ENCODE measurements around the gene PITX3. TPM values are rescaled to one million over a fixed set of nuclear protein-coding genes. Genes with fewer than 3 reads are reported as not detected.

Gene PITX3
- not detected in 2 replicates for polyA plus RNA-seq
- polyA minus RNA-seq: not detected in 2 replicates

DNA sequence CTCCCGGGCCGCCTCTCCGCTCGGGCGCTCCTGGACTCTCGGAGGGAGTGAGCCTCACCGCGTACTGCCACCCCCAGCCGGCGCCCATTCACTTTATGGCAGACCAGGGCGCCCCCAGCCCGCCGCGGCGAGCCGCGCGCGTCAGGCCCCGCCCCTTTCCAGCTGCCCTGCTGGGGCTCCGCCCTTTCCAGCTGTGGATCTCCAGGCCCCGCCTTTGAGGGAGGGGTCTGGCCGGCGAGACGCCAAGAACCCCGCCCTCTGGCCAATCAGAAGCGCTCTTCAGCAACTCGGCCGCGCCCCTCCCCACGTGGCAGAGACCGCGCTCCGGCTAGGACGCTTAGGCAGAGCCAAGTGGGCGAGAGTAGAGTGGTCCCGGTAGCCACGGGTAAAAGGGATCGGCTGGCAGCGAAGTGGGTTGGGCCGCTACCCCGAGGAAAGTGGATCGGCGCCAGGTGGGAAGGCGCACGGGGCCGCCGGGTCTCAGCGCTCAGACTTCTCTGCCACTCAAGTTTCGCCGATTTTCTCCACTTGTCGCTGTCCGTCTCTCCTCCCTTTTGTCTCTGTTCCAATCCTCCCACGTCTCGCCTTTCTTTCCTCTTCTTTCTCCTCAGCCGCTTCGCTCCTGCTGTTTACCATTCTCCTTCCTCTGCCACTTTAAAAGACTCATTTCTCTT, at the start of gene PITX3:
TSS of gene PITX3 (minus strand) at position 69 of the 674 bp plus-strand sequence. CDS start 9,432 bp downstream, outside the sequence.
- Histone ChIP-seq H2AFZ (ENCODE audit: low read depth, low read length) (no peak within 1 kb of the TSS), H3K4me3 (ENCODE audit: low read length) (peak within 1 kb of the TSS; percentile 72), H3F3A (ENCODE audit: insufficient read depth, low read length, poor library complexity, severe bottlenecking) (no peaks in the 10 kb centered on the region), H3K27me3 (ENCODE audit: insufficient read depth, low read depth, low read length) (peaks cover 61% of the 10 kb centered on the region), H3K9ac (ENCODE audit: low read length) (no peak within 1 kb of the TSS), H4K20me1 (ENCODE audit: insufficient read depth) (no peaks in the 10 kb centered on the region), H3K4me2 (ENCODE audit: low read length) (peak within 1 kb of the TSS; percentile 73), H3K9me3 (ENCODE audit: low read length) (no peaks in the 10 kb centered on the region), H3K27ac (ENCODE audit: low read length) (no peak within 1 kb of the TSS), H3K9me2 (ENCODE audit: insufficient read depth, low read length) (no peaks in the 10 kb centered on the region), H3K79me2 (replicated peaks; ENCODE audit: insufficient read depth, low read length) (peaks cover 11% of the 10 kb centered on the region), H3K36me3 (ENCODE audit: insufficient read depth, low read length) (no peaks in the 10 kb centered on the region)
- no peak for TF ChIP-seq TAF1 (IDR thresholded peaks at IDR 0.05; ENCODE audit: low read depth)
- TF ChIP-seq EP300 (conservative IDR thresholded peaks at IDR 0.05; ENCODE audit: poor library complexity, severe bottlenecking): no peak
- peak; percentile 92 for TF ChIP-seq MXI1 (conservative IDR thresholded peaks at IDR 0.05; ENCODE audit: poor library complexity, severe bottlenecking)
- TF ChIP-seq, protein P1, sequence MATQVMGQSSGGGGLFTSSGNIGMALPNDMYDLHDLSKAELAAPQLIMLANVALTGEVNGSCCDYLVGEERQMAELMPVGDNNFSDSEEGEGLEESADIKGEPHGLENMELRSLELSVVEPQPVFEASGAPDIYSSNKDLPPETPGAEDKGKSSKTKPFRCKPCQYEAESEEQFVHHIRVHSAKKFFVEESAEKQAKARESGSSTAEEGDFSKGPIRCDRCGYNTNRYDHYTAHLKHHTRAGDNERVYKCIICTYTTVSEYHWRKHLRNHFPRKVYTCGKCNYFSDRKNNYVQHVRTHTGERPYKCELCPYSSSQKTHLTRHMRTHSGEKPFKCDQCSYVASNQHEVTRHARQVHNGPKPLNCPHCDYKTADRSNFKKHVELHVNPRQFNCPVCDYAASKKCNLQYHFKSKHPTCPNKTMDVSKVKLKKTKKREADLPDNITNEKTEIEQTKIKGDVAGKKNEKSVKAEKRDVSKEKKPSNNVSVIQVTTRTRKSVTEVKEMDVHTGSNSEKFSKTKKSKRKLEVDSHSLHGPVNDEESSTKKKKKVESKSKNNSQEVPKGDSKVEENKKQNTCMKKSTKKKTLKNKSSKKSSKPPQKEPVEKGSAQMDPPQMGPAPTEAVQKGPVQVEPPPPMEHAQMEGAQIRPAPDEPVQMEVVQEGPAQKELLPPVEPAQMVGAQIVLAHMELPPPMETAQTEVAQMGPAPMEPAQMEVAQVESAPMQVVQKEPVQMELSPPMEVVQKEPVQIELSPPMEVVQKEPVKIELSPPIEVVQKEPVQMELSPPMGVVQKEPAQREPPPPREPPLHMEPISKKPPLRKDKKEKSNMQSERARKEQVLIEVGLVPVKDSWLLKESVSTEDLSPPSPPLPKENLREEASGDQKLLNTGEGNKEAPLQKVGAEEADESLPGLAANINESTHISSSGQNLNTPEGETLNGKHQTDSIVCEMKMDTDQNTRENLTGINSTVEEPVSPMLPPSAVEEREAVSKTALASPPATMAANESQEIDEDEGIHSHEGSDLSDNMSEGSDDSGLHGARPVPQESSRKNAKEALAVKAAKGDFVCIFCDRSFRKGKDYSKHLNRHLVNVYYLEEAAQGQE (IDR thresholded peaks at IDR 0.05; ENCODE audit: borderline replicate concordance): no peak
- TF ChIP-seq, protein P2, sequence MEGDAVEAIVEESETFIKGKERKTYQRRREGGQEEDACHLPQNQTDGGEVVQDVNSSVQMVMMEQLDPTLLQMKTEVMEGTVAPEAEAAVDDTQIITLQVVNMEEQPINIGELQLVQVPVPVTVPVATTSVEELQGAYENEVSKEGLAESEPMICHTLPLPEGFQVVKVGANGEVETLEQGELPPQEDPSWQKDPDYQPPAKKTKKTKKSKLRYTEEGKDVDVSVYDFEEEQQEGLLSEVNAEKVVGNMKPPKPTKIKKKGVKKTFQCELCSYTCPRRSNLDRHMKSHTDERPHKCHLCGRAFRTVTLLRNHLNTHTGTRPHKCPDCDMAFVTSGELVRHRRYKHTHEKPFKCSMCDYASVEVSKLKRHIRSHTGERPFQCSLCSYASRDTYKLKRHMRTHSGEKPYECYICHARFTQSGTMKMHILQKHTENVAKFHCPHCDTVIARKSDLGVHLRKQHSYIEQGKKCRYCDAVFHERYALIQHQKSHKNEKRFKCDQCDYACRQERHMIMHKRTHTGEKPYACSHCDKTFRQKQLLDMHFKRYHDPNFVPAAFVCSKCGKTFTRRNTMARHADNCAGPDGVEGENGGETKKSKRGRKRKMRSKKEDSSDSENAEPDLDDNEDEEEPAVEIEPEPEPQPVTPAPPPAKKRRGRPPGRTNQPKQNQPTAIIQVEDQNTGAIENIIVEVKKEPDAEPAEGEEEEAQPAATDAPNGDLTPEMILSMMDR (IDR thresholded peaks at IDR 0.05; ENCODE audit: poor library complexity, severe bottlenecking): peak; percentile 25
- TF ChIP-seq SMC3 (conservative IDR thresholded peaks at IDR 0.05; ENCODE audit: poor library complexity): no peak
- no peak for TF ChIP-seq EZH2 (IDR thresholded peaks at IDR 0.05; ENCODE audit: borderline replicate concordance, insufficient read depth, low read length, poor library complexity, severe bottlenecking)
- TF ChIP-seq RAD21 (conservative IDR thresholded peaks at IDR 0.05): no peak
- no peak for TF ChIP-seq POLR2AphosphoS5 (IDR thresholded peaks at IDR 0.05)

DNA sequence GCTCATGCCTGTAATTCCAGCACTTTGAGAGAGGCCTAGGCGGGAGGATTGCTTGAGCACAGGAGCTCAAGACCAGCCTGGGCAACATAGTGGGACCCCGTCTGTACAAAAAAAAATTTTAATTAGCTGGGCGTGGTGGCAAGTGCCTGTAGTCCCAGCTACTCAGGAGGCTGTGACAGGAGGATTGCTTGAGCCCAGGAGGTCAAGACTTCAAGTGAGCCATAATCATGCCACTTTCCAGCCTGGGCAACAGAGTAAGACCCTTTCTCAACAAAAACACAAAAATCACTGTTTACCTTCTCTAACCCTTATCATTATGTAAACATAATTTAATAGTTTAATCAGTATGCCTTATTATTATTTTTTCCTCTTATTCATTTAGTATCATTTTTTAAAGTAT, 48.5 kb upstream of the PITX3 start:
- Histone ChIP-seq H3K9me3 (ENCODE audit: low read length) (no peaks in the 10 kb centered on the region), H2AFZ (ENCODE audit: low read depth, low read length) (no peak overlapping the region), H3F3A (ENCODE audit: insufficient read depth, low read length, poor library complexity, severe bottlenecking) (no peaks in the 10 kb centered on the region), H3K36me3 (ENCODE audit: insufficient read depth, low read length) (no peaks in the 10 kb centered on the region), H3K79me2 (replicated peaks; ENCODE audit: insufficient read depth, low read length) (peaks cover 4% of the 10 kb centered on the region), H3K9ac (ENCODE audit: low read length) (no peak overlapping the region), H3K27me3 (ENCODE audit: insufficient read depth, low read depth, low read length) (no peaks in the 10 kb centered on the region), H3K4me2 (ENCODE audit: low read length) (no peak overlapping the region), H4K20me1 (ENCODE audit: insufficient read depth) (no peaks in the 10 kb centered on the region), H3K27ac (ENCODE audit: low read length) (no peak overlapping the region), H3K4me3 (ENCODE audit: low read length) (no peak overlapping the region), H3K9me2 (ENCODE audit: insufficient read depth, low read length) (no peaks in the 10 kb centered on the region)
- TF ChIP-seq SMC3 (conservative IDR thresholded peaks at IDR 0.05; ENCODE audit: poor library complexity) (no peak), EP300 (conservative IDR thresholded peaks at IDR 0.05; ENCODE audit: poor library complexity, severe bottlenecking) (no peak), EZH2 (IDR thresholded peaks at IDR 0.05; ENCODE audit: borderline replicate concordance, insufficient read depth, low read length, poor library complexity, severe bottlenecking) (no peak), MXI1 (conservative IDR thresholded peaks at IDR 0.05; ENCODE audit: poor library complexity, severe bottlenecking) (no peak), RAD21 (conservative IDR thresholded peaks at IDR 0.05) (no peak), POLR2AphosphoS5 (IDR thresholded peaks at IDR 0.05) (no peak), TAF1 (IDR thresholded peaks at IDR 0.05; ENCODE audit: low read depth) (no peak)
- TF ChIP-seq, protein P2 (IDR thresholded peaks at IDR 0.05; ENCODE audit: poor library complexity, severe bottlenecking): no peak
- TF ChIP-seq, protein P1 (IDR thresholded peaks at IDR 0.05; ENCODE audit: borderline replicate concordance): no peak
